PC-9 (cell line): ENCODE measurements around the gene IL1A.

ENCODE experiments used
- CTCF ChIP-seq: fragments of 200-600 bp; sonication (generic); conservative IDR thresholded peaks from 2 replicates; pipeline ENCODE4 v1.6.1; 2017; ENCODE audit warnings: mixed run types, antibody characterized with exemption, mild to moderate bottlenecking, moderate library complexity
- EZH2 ChIP-seq: fragments of 200-600 bp; sonication (generic); IDR thresholded peaks from 2 replicates; pipeline ENCODE4 v1.8.0; 2017; ENCODE audit warnings: antibody characterized with exemption, low read depth

DNA sequence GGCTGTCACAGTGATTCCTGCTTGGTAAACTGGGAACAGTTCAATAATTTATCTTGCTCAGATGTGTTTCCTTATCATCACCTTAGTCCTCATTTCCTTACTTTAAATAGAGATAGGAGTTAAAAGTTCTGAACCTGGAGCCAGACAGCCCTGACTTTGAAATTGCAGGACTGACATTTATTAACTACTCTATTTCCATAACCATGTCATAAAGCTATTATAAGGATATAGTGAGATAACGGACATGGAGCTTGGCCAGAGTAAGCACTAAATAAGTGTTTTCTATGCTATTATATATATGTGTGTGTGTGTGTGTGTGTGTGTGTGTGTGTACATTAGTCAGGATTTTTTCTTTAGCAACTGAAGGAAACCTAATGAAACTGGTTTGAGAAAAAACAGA, 50.4 kb downstream of the IL1A start:
- TF ChIP-seq CTCF (no peak), EZH2 (no peak)
